H1 (cell line): Measurements from ENCODE around the gene C12orf56. TPM values are rescaled to one million over a fixed set of nuclear protein-coding genes. Genes with fewer than 3 reads are reported as not detected.
"Not testable (repeated sequence)": the region's sequence is repeated elsewhere in the genome, so short reads cannot be mapped to it uniquely, and the experiment has no call there.

Source experiments
- CTCF ChIA-PET: fragments of 300-600 bp; sonication (Branson Sonifier 250); formaldehyde crosslinking; loops from one replicate; lab custom pipeline; 2021; ENCODE audit not compliant: partially characterized antibody; lab: Charles Lee
- POLR2A ChIA-PET: fragments of 300-600 bp; sonication (Branson Sonifier 250); formaldehyde crosslinking; loops from one replicate; lab custom pipeline; 2021; ENCODE audit warnings: inconsistent platforms; ENCODE audit not compliant: partially characterized antibody; lab: Charles Lee
- DNase-seq, 2 experiments: peaks; one replicate each; pipeline versions ENCODE4 v3.0.0 to v3.0.0-alpha.2; 2010 to 2022; ENCODE audit warnings: low spot score in 2 of 2, low read depth in 1 of 2, mixed read lengths in 1 of 2
- FAIRE-seq: peaks from 2 replicates; lab custom pipeline; 2011; peaks lifted over from hg19 to GRCh38; lab: Jason Lieb, UNC
- H2AFZ ChIP-seq: 2 replicates; pipeline ENCODE4 v1.8.1; 2012; ENCODE audit warnings: low read length, inconsistent platforms
- H2AK5ac ChIP-seq: 2 replicates; pipeline ENCODE4 v1.6.1; 2013; ENCODE audit warnings: low read depth, low read length
- H2BK120ac ChIP-seq: replicated peaks from 2 replicates; pipeline ENCODE3; 2013; ENCODE audit warnings: low read depth, low read length, inconsistent platforms
- H2BK12ac ChIP-seq: 2 replicates; pipeline ENCODE4 v1.6.1; 2013; ENCODE audit warnings: low read depth, low read length
- H2BK15ac ChIP-seq: 2 replicates; pipeline ENCODE4 v1.6.1; 2013; ENCODE audit warnings: low read length
- H2BK20ac ChIP-seq: 2 replicates; pipeline ENCODE4 v1.6.1; 2013; ENCODE audit warnings: low read length
- H2BK5ac ChIP-seq: 2 replicates; pipeline ENCODE4 v1.6.1; 2013; ENCODE audit warnings: low read depth, low read length
- H3K14ac ChIP-seq: 2 replicates; pipeline ENCODE4 v1.6.1; 2013; ENCODE audit warnings: inconsistent platforms; ENCODE audit not compliant: insufficient read length
- H3K18ac ChIP-seq: 2 replicates; pipeline ENCODE4 v1.6.1; 2013; ENCODE audit warnings: low read length; ENCODE audit errors: extremely low read depth
- H3K23ac ChIP-seq: 2 replicates; pipeline ENCODE4 v1.6.1; 2013; ENCODE audit warnings: inconsistent platforms; ENCODE audit not compliant: insufficient read length
- H3K23me2 ChIP-seq: 2 replicates; pipeline ENCODE4 v1.6.1; 2013; ENCODE audit warnings: low read depth, low read length
- H3K27ac ChIP-seq: 2 replicates; pipeline ENCODE4 v1.6.1; 2011; ENCODE audit warnings: low read depth, low read length, inconsistent platforms
- H3K27me3 ChIP-seq, 4 experiments: replicated peaks in 1 of 4; 1 replicate in 1 of 4; 2 replicates in 3 of 4; pipeline versions ENCODE4 v1.6.1 to v1.8.1; 2011 to 2013; ENCODE audit warnings: low read length in 3 of 4, mild to moderate bottlenecking in 3 of 4, inconsistent platforms in 2 of 4, mixed read lengths in 2 of 4, moderate library complexity in 1 of 4; ENCODE audit not compliant: control insufficient read depth in 3 of 4, insufficient read depth in 3 of 4; ENCODE audit errors: extremely low read depth in 1 of 4
- H3K36me3 ChIP-seq, 4 experiments: 2 replicates each; pipeline versions ENCODE4 v1.6.1 to v1.8.1; 2011 to 2013; ENCODE audit warnings: mild to moderate bottlenecking in 4 of 4, low read length in 3 of 4, moderate library complexity in 2 of 4, control low read depth in 1 of 4, inconsistent platforms in 1 of 4; ENCODE audit not compliant: insufficient read depth in 4 of 4, control insufficient read depth in 2 of 4
- H3K4ac ChIP-seq: replicated peaks from 2 replicates; pipeline ENCODE3; 2013; ENCODE audit warnings: low read length, low read depth, mixed read lengths, inconsistent platforms; ENCODE audit not compliant: insufficient read length
- H3K4me1 ChIP-seq, 4 experiments: replicated peaks in 1 of 4; 1 replicate in 1 of 4; 2 replicates in 3 of 4; pipeline versions ENCODE4 v1.6.1 to v1.8.1; 2011 to 2013; ENCODE audit warnings: low read length in 3 of 4, inconsistent platforms in 2 of 4, mixed read lengths in 1 of 4; ENCODE audit not compliant: insufficient read depth in 4 of 4, control insufficient read depth in 3 of 4
- H3K4me2 ChIP-seq, 2 experiments: 2 replicates each; pipeline versions ENCODE4 v1.6.1 to v1.8.1; 2011 to 2013; ENCODE audit warnings: low read depth in 2 of 2, low read length in 2 of 2, control low read depth in 1 of 2, inconsistent platforms in 1 of 2, mild to moderate bottlenecking in 1 of 2; ENCODE audit not compliant: insufficient read depth in 1 of 2
- H3K4me3 ChIP-seq, 4 experiments: fragments of 200-600, 300-600 bp in 1 of 4; sonication (generic), shearing (Covaris generic), sonication (Bioruptor Twin) in 1 of 4; 2 replicates each; pipeline versions ENCODE4 v1.5.1 to v1.8.1; 2011 to 2016; ENCODE audit warnings: low read length in 4 of 4, low read depth in 3 of 4, control low read depth in 2 of 4, inconsistent platforms in 2 of 4, mild to moderate bottlenecking in 2 of 4, mixed read lengths in 1 of 4, moderate library complexity in 1 of 4; ENCODE audit not compliant: insufficient read depth in 2 of 4; ENCODE audit errors: extremely low read depth in 1 of 4
- H3K56ac ChIP-seq: replicated peaks from 2 replicates; pipeline ENCODE3; 2013; ENCODE audit warnings: low read depth, mild to moderate bottlenecking, mixed read lengths, low read length, inconsistent platforms; ENCODE audit not compliant: insufficient read length
- H3K79me1 ChIP-seq: 2 replicates; pipeline ENCODE4 v1.6.1; 2013; ENCODE audit warnings: low read depth, low read length, control low read depth
- H3K79me2 ChIP-seq, 2 experiments: 2 replicates each; pipeline versions ENCODE4 v1.6.1 to v1.8.1; 2012 to 2013; ENCODE audit warnings: low read length in 2 of 2, mild to moderate bottlenecking in 2 of 2, inconsistent platforms in 1 of 2; ENCODE audit not compliant: insufficient read depth in 2 of 2, control insufficient read depth in 1 of 2
- H3K9ac ChIP-seq, 4 experiments: replicated peaks in 1 of 4; 1 replicate in 1 of 4; 2 replicates in 3 of 4; pipeline versions ENCODE4 v1.6.1 to v1.8.1; 2011 to 2013; ENCODE audit warnings: low read depth in 3 of 4, low read length in 3 of 4, control low read depth in 2 of 4, mild to moderate bottlenecking in 2 of 4, moderate library complexity in 2 of 4, inconsistent platforms in 1 of 4; ENCODE audit errors: extremely low read depth in 1 of 4
- H3K9me3 ChIP-seq, 2 experiments: 2 replicates each; pipeline versions ENCODE4 v1.6.1 to v1.8.1; 2012 to 2013; ENCODE audit warnings: mild to moderate bottlenecking in 2 of 2, moderate library complexity in 2 of 2, control low read depth in 1 of 2, inconsistent platforms in 1 of 2, low read depth in 1 of 2, low read length in 1 of 2, mixed read lengths in 1 of 2; ENCODE audit not compliant: insufficient read depth in 2 of 2
- H4K20me1 ChIP-seq, 2 experiments: replicated peaks in 1 of 2; 2 replicates each; pipeline versions ENCODE3 to v1.8.1; 2011 to 2013; ENCODE audit warnings: inconsistent platforms in 2 of 2, low read length in 2 of 2, mild to moderate bottlenecking in 1 of 2; ENCODE audit not compliant: insufficient read depth in 2 of 2, control insufficient read depth in 1 of 2
- H4K5ac ChIP-seq: 2 replicates; pipeline ENCODE4 v1.6.1; 2013; ENCODE audit warnings: low read length, low read depth, mixed read lengths, inconsistent platforms; ENCODE audit not compliant: insufficient read length
- H4K8ac ChIP-seq: 2 replicates; pipeline ENCODE4 v1.8.0; 2013; ENCODE audit warnings: mild to moderate bottlenecking, moderate library complexity, low read length, inconsistent platforms; ENCODE audit not compliant: insufficient read depth; ENCODE audit errors: extremely low read depth
- H4K91ac ChIP-seq: replicated peaks from 2 replicates; pipeline ENCODE3; 2013; ENCODE audit warnings: low read length, mixed read lengths, inconsistent platforms; ENCODE audit not compliant: insufficient read length
- WGBS, 2 experiments: shearing (Covaris generic) in 1 of 2; methylation state at CpG; one replicate each; pipeline versions ENCODE4 v1.1.6 to v1.1.7; 2013 to 2015; ENCODE audit warnings: low lambda C conversion rate in 2 of 2, mixed read lengths in 2 of 2, inconsistent platforms in 1 of 2, low coverage in 1 of 2, missing lambda C conversion rate in 1 of 2; ENCODE audit not compliant: insufficient replicate concordance in 2 of 2, insufficient coverage in 1 of 2, insufficient read length in 1 of 2; ENCODE audit errors: extremely low coverage in 1 of 2, missing lambda C conversion rate in 1 of 2; 5-methylcytosine and 5-hydroxymethylcytosine counted together
- polyA plus RNA-seq, 7 experiments: library from polyadenylated mRNA; depleted of rRNA in 3 of 7; stranded (reverse) in 5 of 7; unstranded in 2 of 7; fragments of >200 nt in 5 of 7; fragments of 200-250 nt in 2 of 7; gene quantifications; 1 replicate in 5 of 7; 2 replicates in 1 of 7; 4 replicates in 1 of 7; pipeline versions ENCODE4 v1.2.1 to v1.2.3, GENCODE V29; 2011 to 2013; ENCODE audit warnings: missing spikeins in 2 of 7, mixed read lengths in 2 of 7
- total RNA-seq: library from RNA; stranded (reverse); fragmentation: NEBNext Ultra II Directional; extraction: Animal tissue kit (Norgen Biotek cat#: 25700); gene quantifications from 2 replicates; pipeline ENCODE4 v1.2.1, GENCODE V29; 2021

The C12orf56 gene
- total and polyA plus RNA-seq, 2 of the 8 experiments (the other 6 are each of a cell fraction or from before 2014, with no cell fraction given), result 1.1 to 2.9 TPM

DNA sequence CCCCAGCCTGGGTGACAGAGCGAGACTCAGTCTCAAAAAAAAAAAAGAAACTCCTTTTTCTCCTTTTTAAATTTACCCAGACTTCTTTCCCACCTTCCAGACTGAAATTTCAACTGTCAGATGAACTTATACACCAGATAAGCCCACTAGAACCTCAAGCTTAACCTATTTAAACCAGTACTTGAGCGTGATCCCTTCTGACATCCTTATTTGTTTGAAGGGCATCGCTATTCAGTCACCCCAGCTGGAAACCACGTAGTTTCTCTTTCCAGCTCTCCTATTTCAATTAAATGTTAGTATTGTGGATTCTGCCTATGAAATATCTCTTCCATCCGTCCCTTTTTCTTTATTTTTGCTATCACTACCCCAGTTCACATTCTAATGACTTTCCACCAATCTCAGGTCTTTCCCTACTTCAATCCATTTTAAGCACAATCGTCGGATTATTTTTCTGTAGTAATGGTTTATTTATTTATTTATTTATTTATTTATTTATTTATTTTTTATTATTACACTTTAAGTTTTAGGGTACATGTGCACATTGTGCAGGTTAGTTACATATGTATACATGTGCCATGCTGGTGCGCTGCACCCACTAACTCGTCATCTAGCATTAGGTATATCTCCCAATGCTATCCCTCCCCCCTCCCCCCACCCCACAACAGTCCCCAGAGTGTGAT, 61.4 kb downstream of the C12orf56 start:
- H3K23ac ChIP-seq, H4K5ac ChIP-seq, H2AK5ac ChIP-seq, H2BK12ac ChIP-seq, H3K9ac ChIP-seq, H3K27ac ChIP-seq, H2AFZ ChIP-seq, H3K23me2 ChIP-seq, H4K91ac ChIP-seq, H3K56ac ChIP-seq, H4K8ac ChIP-seq, H2BK5ac ChIP-seq, H3K18ac ChIP-seq, H4K20me1 ChIP-seq, H3K36me3 ChIP-seq, H3K4me3 ChIP-seq, H3K4ac ChIP-seq, H3K4me2 ChIP-seq, H2BK15ac ChIP-seq, FAIRE-seq, H3K79me1 ChIP-seq, H3K79me2 ChIP-seq, H2BK20ac ChIP-seq, H2BK120ac ChIP-seq, DNase-seq, H3K27me3 ChIP-seq, H3K4me1 ChIP-seq, H3K14ac ChIP-seq, H3K9me3 ChIP-seq: not testable (repeated sequence)
- ChIA-PET POLR2A (interaction anchor here (0.7 kb wide), 1 partner anchor 53 kb away, joined by 4 read pairs; no protein-coding TSS in a partner anchor), CTCF (interaction anchor here (1.5 kb wide), 1 partner anchor 27 kb away, joined by 3 read pairs; no protein-coding TSS in a partner anchor)
- WGBS, 2 experiments, result 88% methylated on average over 7 of the region's 9 CpGs; no CpG with 5 or more reads in 1 of the 2 experiments
